SK-N-SH (cell line): Measurements from ENCODE around the gene TTF2.

Experiments
- ELF1 ChIP-seq: IDR thresholded peaks from 2 replicates; pipeline ENCODE4 v1.4.0; 2012
- FOXJ3 ChIP-seq: sonication (generic); formaldehyde crosslinking; IDR thresholded peaks from 2 replicates; pipeline ENCODE4 v1.5.1; 2020; ENCODE audit warnings: mild to moderate bottlenecking, missing genetic modification reagents
- FOXM1 ChIP-seq: IDR thresholded peaks from 2 replicates; pipeline ENCODE4 v1.4.0; 2012; ENCODE audit warnings: low read depth, mild to moderate bottlenecking
- GABPA ChIP-seq: IDR thresholded peaks from 2 replicates; pipeline ENCODE4 v1.4.0; 2012; ENCODE audit warnings: low read depth, mild to moderate bottlenecking
- JUND ChIP-seq: IDR thresholded peaks from 2 replicates; pipeline ENCODE4 v1.4.0; 2012
- MXI1 ChIP-seq: IDR thresholded peaks from 2 replicates; pipeline ENCODE4 v1.6.1; 2012; ENCODE audit warnings: mild to moderate bottlenecking, low read depth, low read length, improper control_type of control experiment
- POLR2AphosphoS5 ChIP-seq: IDR thresholded peaks from 2 replicates; pipeline ENCODE4 v1.6.1; 2012; ENCODE audit warnings: low read depth, low read length
- RAD21 ChIP-seq: IDR thresholded peaks from 2 replicates; pipeline ENCODE4 v1.6.1; 2012; ENCODE audit warnings: mild to moderate bottlenecking, low read length
- RFX5 ChIP-seq: IDR thresholded peaks from 2 replicates; pipeline ENCODE4 v1.6.1; 2012; ENCODE audit warnings: mild to moderate bottlenecking, improper control_type of control experiment, low read length
- TEAD4 ChIP-seq: IDR thresholded peaks from 2 replicates; pipeline ENCODE4 v1.4.0; 2012; ENCODE audit warnings: mild to moderate bottlenecking, borderline replicate concordance; ENCODE audit not compliant: insufficient read depth
- TF ChIP-seq, protein P1 (sequence below): fragments of 200-600 bp; sonication (generic); IDR thresholded peaks from 2 replicates; pipeline ENCODE4 v1.6.1; 2017; ENCODE audit warnings: antibody characterized with exemption, mild to moderate bottlenecking, moderate library complexity
- TF ChIP-seq, protein P2 (sequence below): IDR thresholded peaks from 2 replicates; pipeline ENCODE4 v1.4.0; 2012; ENCODE audit warnings: low read depth
- TF ChIP-seq, protein P3 (sequence below): IDR thresholded peaks from 2 replicates; pipeline ENCODE4 v1.4.0; 2012; ENCODE audit warnings: low read depth, borderline replicate concordance
- TF ChIP-seq, protein P4 (sequence below): IDR thresholded peaks from 2 replicates; pipeline ENCODE4 v1.6.1; 2012; ENCODE audit warnings: mild to moderate bottlenecking, low read depth, low read length, moderate library complexity

DNA sequence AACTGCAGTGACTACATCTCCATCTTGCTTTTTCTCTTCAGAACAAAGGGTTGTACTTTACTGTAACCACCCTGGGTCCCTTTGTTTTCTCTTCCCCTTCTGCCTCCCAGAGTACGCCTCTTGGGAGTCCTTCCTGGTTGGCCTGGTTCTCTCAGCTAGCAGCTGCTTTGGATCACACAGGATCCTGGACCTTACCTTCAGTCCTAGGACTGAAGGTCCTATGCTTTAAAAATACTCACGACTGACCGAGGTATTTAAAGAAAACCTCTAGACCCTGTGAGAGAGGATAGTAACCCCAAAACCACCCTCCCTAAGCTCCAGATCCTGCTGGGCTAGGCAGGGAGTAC lies 56.6 kb downstream of the TTF2 start:
- TF ChIP-seq, protein P1, sequence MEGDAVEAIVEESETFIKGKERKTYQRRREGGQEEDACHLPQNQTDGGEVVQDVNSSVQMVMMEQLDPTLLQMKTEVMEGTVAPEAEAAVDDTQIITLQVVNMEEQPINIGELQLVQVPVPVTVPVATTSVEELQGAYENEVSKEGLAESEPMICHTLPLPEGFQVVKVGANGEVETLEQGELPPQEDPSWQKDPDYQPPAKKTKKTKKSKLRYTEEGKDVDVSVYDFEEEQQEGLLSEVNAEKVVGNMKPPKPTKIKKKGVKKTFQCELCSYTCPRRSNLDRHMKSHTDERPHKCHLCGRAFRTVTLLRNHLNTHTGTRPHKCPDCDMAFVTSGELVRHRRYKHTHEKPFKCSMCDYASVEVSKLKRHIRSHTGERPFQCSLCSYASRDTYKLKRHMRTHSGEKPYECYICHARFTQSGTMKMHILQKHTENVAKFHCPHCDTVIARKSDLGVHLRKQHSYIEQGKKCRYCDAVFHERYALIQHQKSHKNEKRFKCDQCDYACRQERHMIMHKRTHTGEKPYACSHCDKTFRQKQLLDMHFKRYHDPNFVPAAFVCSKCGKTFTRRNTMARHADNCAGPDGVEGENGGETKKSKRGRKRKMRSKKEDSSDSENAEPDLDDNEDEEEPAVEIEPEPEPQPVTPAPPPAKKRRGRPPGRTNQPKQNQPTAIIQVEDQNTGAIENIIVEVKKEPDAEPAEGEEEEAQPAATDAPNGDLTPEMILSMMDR = no peak
- TF ChIP-seq RFX5 = no peak
- TF ChIP-seq, protein P2, sequence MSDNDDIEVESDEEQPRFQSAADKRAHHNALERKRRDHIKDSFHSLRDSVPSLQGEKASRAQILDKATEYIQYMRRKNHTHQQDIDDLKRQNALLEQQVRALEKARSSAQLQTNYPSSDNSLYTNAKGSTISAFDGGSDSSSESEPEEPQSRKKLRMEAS = no peak
- no peak for TF ChIP-seq GABPA
- no peak for TF ChIP-seq POLR2AphosphoS5
- TF ChIP-seq RAD21 = no peak
- no peak for TF ChIP-seq JUND
- TF ChIP-seq TEAD4 = no peak
- TF ChIP-seq, protein P3, sequence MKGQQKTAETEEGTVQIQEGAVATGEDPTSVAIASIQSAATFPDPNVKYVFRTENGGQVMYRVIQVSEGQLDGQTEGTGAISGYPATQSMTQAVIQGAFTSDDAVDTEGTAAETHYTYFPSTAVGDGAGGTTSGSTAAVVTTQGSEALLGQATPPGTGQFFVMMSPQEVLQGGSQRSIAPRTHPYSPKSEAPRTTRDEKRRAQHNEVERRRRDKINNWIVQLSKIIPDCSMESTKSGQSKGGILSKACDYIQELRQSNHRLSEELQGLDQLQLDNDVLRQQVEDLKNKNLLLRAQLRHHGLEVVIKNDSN = no peak
- TF ChIP-seq ELF1 = no peak
- TF ChIP-seq MXI1 = no peak
- no peak for TF ChIP-seq FOXJ3 (CRISPR knock-in tag)
- TF ChIP-seq, protein P4, sequence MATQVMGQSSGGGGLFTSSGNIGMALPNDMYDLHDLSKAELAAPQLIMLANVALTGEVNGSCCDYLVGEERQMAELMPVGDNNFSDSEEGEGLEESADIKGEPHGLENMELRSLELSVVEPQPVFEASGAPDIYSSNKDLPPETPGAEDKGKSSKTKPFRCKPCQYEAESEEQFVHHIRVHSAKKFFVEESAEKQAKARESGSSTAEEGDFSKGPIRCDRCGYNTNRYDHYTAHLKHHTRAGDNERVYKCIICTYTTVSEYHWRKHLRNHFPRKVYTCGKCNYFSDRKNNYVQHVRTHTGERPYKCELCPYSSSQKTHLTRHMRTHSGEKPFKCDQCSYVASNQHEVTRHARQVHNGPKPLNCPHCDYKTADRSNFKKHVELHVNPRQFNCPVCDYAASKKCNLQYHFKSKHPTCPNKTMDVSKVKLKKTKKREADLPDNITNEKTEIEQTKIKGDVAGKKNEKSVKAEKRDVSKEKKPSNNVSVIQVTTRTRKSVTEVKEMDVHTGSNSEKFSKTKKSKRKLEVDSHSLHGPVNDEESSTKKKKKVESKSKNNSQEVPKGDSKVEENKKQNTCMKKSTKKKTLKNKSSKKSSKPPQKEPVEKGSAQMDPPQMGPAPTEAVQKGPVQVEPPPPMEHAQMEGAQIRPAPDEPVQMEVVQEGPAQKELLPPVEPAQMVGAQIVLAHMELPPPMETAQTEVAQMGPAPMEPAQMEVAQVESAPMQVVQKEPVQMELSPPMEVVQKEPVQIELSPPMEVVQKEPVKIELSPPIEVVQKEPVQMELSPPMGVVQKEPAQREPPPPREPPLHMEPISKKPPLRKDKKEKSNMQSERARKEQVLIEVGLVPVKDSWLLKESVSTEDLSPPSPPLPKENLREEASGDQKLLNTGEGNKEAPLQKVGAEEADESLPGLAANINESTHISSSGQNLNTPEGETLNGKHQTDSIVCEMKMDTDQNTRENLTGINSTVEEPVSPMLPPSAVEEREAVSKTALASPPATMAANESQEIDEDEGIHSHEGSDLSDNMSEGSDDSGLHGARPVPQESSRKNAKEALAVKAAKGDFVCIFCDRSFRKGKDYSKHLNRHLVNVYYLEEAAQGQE = no peak
- TF ChIP-seq FOXM1 = no peak
